Stimulated activated CD4-positive, alpha-beta T cell treated with anti-CD3 and anti-CD28 coated beads, TNF-alpha, amount 100 ng/mL, for 4 hours (primary cell): ENCODE results near the gene MBD2.

Experiments
- DNase-seq, 3 experiments: peaks; one replicate each; pipeline ENCODE4 v3.0.0-alpha.2; 2020; ENCODE audit warnings: low read depth in 3 of 3

Gene MBD2

GRCh38 chr18:54202851-54203250, 21.6 kb downstream of the MBD2 start:
- DNase-seq: no peak

- no peak for DNase-seq
Measured at GRCh38 chr18:54197747-54198411, 26.6 kb downstream of the MBD2 start.

- no peak for DNase-seq
Measured at GRCh38 chr18:54193786-54194185, 30.7 kb downstream of the MBD2 start.

DNA sequence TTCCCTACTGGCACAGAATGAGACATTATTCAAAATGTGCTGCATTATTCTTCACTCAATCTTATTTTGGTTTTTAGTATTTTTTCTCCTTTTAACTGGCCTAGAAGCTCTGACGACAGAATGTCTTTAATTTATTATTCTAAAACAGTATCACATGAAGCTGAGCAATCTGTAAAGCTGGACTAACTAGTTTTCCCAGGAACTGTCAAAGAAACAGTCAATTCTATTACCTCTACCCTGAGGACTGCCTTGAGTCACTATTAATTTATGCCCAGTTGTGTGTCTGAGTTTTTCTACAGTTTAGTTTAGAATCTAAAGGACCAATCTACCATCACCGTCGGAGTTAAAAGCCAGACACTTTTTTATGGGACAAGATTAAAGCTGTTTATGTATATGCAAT, 31.6 kb downstream of the MBD2 start:
- no peak for DNase-seq

GRCh38 chr18:54192415-54192814, 32.1 kb downstream of the MBD2 start:
- no peak for DNase-seq

DNA sequence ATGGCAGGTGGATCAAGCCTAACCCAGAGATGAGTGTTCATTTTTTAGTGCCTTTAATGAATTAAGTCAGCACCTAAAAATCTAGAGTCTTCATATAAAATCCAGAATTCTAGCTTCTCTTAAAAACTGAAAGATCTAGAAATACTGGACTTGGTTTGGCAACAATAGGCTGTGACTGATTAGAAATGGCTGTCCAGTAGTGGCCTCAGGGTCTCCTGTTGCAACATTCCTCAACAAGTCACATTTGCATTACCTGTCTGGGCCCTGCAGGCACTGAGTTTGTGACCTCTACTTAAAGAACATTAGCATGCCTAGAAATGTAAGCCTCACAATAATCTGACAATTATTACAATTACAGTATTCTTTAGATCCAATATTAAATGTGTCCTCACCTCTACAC, 33.1 kb downstream of the MBD2 start:
- no peak for DNase-seq

DNA sequence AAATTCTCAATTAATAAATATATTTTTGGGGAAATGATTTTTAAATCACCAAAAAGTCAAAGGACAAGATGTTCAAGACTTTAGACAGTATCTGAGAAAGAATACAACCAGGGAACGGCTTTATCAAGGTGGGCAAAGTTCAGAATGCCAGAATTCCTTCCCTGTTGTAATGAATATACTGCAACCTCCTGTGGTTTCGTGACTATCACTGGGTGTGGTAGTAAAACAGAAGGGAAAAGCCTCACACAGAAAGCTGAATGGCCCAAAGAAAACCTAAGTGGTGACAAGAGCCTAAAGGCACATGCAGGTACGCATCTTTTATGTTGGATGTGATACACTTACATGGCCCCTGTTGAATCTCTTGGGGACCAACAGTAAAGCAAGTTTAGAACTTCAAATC, 37.1 kb downstream of the MBD2 start:
- no peak for DNase-seq

DNA sequence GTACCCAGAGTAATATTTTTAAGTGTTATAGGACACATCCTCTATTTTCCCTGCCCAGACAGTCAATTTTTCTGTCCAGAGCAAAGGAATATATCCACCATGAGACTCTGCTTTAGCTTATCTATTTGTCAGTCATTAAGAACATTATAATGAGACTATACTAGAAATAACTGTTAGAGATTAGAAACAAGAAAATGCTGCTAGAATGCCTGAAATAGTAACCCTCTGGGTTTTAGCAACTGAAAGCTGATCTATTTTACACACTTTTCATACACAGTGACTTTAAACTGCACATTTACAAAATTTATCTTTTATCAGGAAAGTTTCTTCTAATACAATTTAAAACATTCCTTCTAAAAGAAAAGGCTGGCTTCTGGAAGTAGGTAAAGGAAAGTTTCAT, 39.6 kb downstream of the MBD2 start:
- DNase-seq: no peak

GRCh38 chr18:54183390-54183789, 41.1 kb downstream of the MBD2 start:
- no peak for DNase-seq

- no peak for DNase-seq
Measured at GRCh38 chr18:54181856-54182602, 42.4 kb downstream of the MBD2 start.

DNA sequence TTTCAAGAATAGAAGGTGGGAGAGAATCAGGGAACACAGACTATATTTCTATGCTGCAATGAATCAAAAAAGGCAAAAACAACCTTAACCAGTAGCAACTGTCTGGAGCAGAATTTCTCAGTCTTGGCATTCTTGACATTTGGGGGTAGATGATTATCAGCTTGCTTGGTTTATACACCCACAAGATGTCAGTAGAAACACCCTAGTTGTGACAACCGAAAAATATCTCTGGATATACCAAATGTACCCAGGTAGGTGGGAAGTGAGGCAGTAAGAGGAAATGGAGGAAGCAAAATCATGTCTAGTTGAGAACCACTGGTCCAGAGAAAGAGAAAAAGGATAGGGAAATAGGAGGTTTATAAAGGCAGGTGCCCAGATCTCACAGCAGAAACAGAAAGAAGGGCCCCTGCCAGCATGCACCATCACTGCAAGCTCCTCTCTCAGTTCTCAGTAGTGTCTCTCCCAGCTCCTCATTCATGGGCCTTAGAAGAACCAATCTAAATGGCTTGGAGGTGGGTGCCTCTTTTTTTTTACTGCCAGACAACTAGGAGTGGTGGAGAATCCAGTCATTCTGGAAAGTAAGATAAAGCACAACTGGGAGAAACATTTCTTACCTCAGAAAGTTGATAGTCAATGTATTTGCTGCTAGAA, 50.4 kb downstream of the MBD2 start:
- no peak for DNase-seq

GRCh38 chr18:54173250-54173649, 51.2 kb downstream of the MBD2 start:
- no peak for DNase-seq

DNA sequence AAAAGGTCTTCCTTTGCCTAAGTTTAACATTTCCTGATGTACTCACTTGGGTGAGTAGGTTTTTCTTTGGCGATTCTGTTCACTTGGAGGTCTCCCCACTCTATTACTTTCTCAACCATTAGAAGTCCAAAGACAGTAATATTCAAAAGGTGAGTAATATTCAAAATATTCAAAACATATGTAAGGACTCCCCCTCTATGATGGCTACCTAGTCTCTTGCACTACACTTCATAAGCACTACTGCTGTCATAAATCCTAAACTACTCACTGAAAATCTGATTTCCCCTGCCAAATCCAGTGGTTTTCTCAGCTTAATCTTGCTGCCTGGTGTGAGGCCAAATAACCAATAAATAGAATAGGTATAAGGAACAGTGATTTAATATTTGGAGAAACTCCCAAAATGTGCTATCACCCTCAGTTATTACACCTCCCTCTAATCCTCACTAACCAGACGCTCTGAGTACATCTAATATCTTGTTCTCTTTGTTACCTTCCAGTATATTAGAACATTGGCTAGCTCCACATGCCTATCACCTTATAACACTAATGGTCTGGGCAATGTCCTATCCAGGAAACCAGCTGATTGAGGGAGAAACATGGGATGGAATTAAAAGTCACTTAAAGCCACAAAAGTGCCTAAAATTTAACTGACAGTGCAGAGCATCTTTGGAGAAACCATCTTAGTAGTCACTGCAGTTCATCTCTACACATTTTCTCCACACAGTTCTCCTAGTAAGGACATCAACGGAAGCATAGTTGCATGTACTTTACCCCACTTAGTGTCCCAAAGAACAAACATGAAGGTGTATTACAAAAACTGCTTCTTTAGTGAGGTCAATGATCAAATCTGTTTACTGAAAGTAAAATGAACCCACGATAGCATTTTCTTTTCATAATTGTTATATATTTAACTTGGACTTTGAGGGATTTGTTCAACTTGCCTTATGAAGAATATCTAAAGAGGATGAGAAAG, 54.8 kb downstream of the MBD2 start:
- DNase-seq: no peak

DNA sequence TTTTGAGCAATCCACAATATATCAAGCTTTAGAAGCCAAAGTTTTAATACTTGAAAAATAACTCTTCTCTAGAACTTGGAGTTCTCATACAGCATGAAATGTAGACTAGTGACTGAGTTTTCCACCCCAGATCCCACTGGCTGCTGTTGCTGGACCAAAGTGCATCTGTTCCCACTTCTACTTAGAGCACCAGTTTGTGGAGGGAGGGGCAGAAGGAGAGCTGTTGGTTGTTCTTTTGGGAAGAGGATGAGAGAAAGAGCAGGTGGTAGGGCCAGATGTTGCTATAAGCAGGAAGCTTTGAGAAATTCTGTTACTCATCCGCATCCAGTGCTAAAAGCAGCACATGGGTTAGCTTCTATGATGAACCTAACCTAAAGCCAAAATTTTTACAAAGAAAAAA, 59.0 kb downstream of the MBD2 start:
- DNase-seq: no peak

GRCh38 chr18:54163453-54163852, 61.0 kb downstream of the MBD2 start:
- no peak for DNase-seq

DNA sequence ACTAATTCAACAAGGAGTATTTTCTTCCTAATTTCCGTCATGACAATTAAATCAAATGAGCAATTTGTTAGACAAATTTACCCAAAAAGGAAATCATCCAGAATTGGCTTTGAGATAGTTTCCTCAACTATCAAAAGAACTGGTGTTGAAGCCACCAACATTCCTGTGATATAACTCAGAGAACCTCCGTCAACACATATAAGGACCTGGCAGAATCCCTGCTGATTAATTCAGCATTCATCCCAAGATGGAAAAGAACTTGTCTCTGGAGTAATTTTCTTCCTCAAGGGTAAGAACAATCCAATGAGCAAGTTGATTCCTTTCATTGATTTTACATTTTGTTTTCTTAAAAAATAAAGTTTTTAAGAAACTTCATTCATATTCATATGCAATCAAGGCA, 62.0 kb downstream of the MBD2 start:
- DNase-seq: no peak

GRCh38 chr18:54161267-54161666, 63.2 kb downstream of the MBD2 start:
- no peak for DNase-seq

GRCh38 chr18:54159906-54160305, 64.6 kb downstream of the MBD2 start:
- DNase-seq: no peak

- DNase-seq: no peak
Measured at GRCh38 chr18:54157646-54158385, 66.7 kb downstream of the MBD2 start.

GRCh38 chr18:54155412-54155811, 69.1 kb downstream of the MBD2 start:
- no peak for DNase-seq

GRCh38 chr18:54154231-54154630, 70.2 kb downstream of the MBD2 start:
- no peak for DNase-seq
